ENCODE results near the gene SEC22C.

- TF ChIP-seq CTCF (IDR thresholded peaks at IDR 0.05) (no peak), POLR2A (IDR thresholded peaks at IDR 0.05) (no peak)
Observed at GRCh38 chr3:42575137-42575741, 6.5 kb downstream of the SEC22C start.
